Liver (tissue), 9 donors: ENCODE results near the gene COQ6. TPM values are rescaled to one million over a fixed set of nuclear protein-coding genes. Genes with fewer than 3 reads are reported as not detected.

Source experiments
- DNase-seq: peaks from one replicate; pipeline ENCODE4 v3.0.0-alpha.2; 2017; ENCODE audit warnings: low spot score
- H3K27ac ChIP-seq, 2 donors: one replicate each; pipeline ENCODE4 v1.7.0; 2013; ENCODE audit warnings: inconsistent platforms in 2 of 2, low read length in 2 of 2, control low read depth in 1 of 2, low read depth in 1 of 2, mild to moderate bottlenecking in 1 of 2
- H3K27me3 ChIP-seq, 4 donors: one replicate each; pipeline versions ENCODE4 v1.6.1 to v1.7.0; 2013; ENCODE audit warnings: low read length in 3 of 4, inconsistent platforms in 1 of 4, mild to moderate bottlenecking in 1 of 4, moderate library complexity in 1 of 4; ENCODE audit not compliant: control insufficient read depth in 4 of 4, insufficient read depth in 4 of 4
- H3K36me3 ChIP-seq, 4 donors: one replicate each; pipeline versions ENCODE4 v1.6.1 to v1.7.0; 2013; ENCODE audit warnings: low read length in 3 of 4, mild to moderate bottlenecking in 3 of 4, low read depth in 1 of 4, moderate library complexity in 1 of 4; ENCODE audit not compliant: control insufficient read depth in 4 of 4, insufficient read depth in 3 of 4
- H3K4me1 ChIP-seq, 4 donors: one replicate each; pipeline versions ENCODE4 v1.6.1 to v1.7.0; 2013; ENCODE audit warnings: low read length in 3 of 4, mild to moderate bottlenecking in 3 of 4, moderate library complexity in 1 of 4; ENCODE audit not compliant: control insufficient read depth in 4 of 4, insufficient read depth in 4 of 4
- H3K4me3 ChIP-seq, 3 donors: one replicate each; pipeline versions ENCODE4 v1.6.1 to v1.7.0; 2013; ENCODE audit warnings: low read length in 3 of 3, control low read depth in 1 of 3, low read depth in 1 of 3, mild to moderate bottlenecking in 1 of 3
- H3K9ac ChIP-seq, 2 donors: one replicate each; pipeline ENCODE4 v1.7.0; 2013; ENCODE audit warnings: low read length in 2 of 2, mild to moderate bottlenecking in 2 of 2, moderate library complexity in 2 of 2, control low read depth in 1 of 2, low read depth in 1 of 2
- H3K9me3 ChIP-seq, 4 donors: one replicate each; pipeline versions ENCODE4 v1.6.1 to v1.7.0; 2013; ENCODE audit warnings: low read length in 3 of 4; ENCODE audit not compliant: control insufficient read depth in 4 of 4
- ATF3 ChIP-seq: IDR thresholded peaks from 2 replicates; pipeline ENCODE4 v1.6.1; 2016; ENCODE audit warnings: antibody characterized with exemption
- CTCF ChIP-seq: fragments of 150-350 bp; IDR thresholded peaks from 2 replicates; pipeline ENCODE4 v1.5.1; 2017; ENCODE audit warnings: improper control_type of control experiment, low read depth, low read length; ENCODE audit not compliant: missing input control
- FOXA1 ChIP-seq: IDR thresholded peaks from 2 replicates; pipeline ENCODE4 v1.6.1; 2016; ENCODE audit warnings: antibody characterized with exemption
- GABPA ChIP-seq, 2 donors: IDR thresholded peaks in 1 of 2; conservative IDR thresholded peaks in 1 of 2; 2 replicates each; pipeline ENCODE4 v1.6.1; 2016; ENCODE audit warnings: antibody characterized with exemption in 2 of 2, mild to moderate bottlenecking in 1 of 2, moderate library complexity in 1 of 2
- HNF4A ChIP-seq, 2 donors: conservative IDR thresholded peaks; 2 replicates each; pipeline ENCODE4 v1.6.1; 2016; ENCODE audit warnings: antibody characterized with exemption in 2 of 2, mild to moderate bottlenecking in 2 of 2
- HNF4G ChIP-seq: IDR thresholded peaks from 2 replicates; pipeline ENCODE4 v1.6.1; 2016; ENCODE audit warnings: antibody characterized with exemption
- JUND ChIP-seq, 2 donors: IDR thresholded peaks; 2 replicates each; pipeline ENCODE4 v1.6.1; 2016; ENCODE audit warnings: antibody characterized with exemption in 2 of 2
- NR2F2 ChIP-seq: IDR thresholded peaks from 2 replicates; pipeline ENCODE4 v1.6.1; 2016; ENCODE audit warnings: antibody characterized with exemption
- RAD21 ChIP-seq, 2 donors: IDR thresholded peaks; 2 replicates each; pipeline ENCODE4 v1.6.1; 2016; ENCODE audit warnings: antibody characterized with exemption in 2 of 2, mild to moderate bottlenecking in 2 of 2
- RXRA ChIP-seq, 2 donors: IDR thresholded peaks; 2 replicates each; pipeline ENCODE4 v1.6.1; 2017 to 2018; ENCODE audit warnings: antibody characterized with exemption in 2 of 2, mild to moderate bottlenecking in 1 of 2
- TAF1 ChIP-seq: conservative IDR thresholded peaks from 2 replicates; pipeline ENCODE4 v1.6.1; 2016; ENCODE audit warnings: antibody characterized with exemption, mild to moderate bottlenecking
- YY1 ChIP-seq: IDR thresholded peaks from 2 replicates; pipeline ENCODE4 v1.6.1; 2016; ENCODE audit warnings: antibody characterized with exemption, mild to moderate bottlenecking
- ZBTB33 ChIP-seq: IDR thresholded peaks from 2 replicates; pipeline ENCODE4 v1.6.1; 2016; ENCODE audit warnings: antibody characterized with exemption
- WGBS: extraction: QIAGEN DNeasy Blood & Tissue Kit; methylation state at CpG from one replicate; pipeline ENCODE4 v1.1.7; 2013; 5-methylcytosine and 5-hydroxymethylcytosine counted together
- polyA plus RNA-seq, 2 donors: library from polyadenylated mRNA; stranded (reverse) in 1 of 2; unstranded in 1 of 2; fragments of 200-250 nt in 1 of 2; fragments of >200 nt in 1 of 2; fragmentation: Nextera tagmentation in 1 of 2; extraction: Ambion mirVana in 1 of 2; gene quantifications; one replicate each; pipeline versions ENCODE4 v1.2.1 to v1.2.3, GENCODE V29; 2013 to 2015
- total RNA-seq, 2 donors: library from RNA; depleted of rRNA; stranded (reverse); fragments of >200 nt; gene quantifications; one replicate each; pipeline ENCODE4 v1.2.3, GENCODE V29; 2014
- donor health status: healthy.
- donor health status: healthy.
- donor health status: healthy.
- donor health status: healthy.
- donor health status: healthy.

COQ6 gene
- total and polyA plus RNA-seq, 4 donors = 12.6 to 33.7 (median 18.5) TPM

- no peak for DNase-seq
- WGBS = 34% methylated on average over 4 of the region's 4 CpGs
- Histone ChIP-seq H3K27ac (no peak overlapping the region), H3K9ac (no peak overlapping the region), H3K36me3 (peaks cover 0 to 18% (median 8%) of the 10 kb centered on the region in 4 donors), H3K27me3 (no peaks in the 10 kb centered on the region), H3K4me1 (peaks cover 0 to 10% (median 3%) of the 10 kb centered on the region in 4 donors), H3K4me3 (no peak overlapping the region), H3K9me3 (no peaks in the 10 kb centered on the region)
- TF ChIP-seq RXRA (IDR thresholded peaks at IDR 0.05) (peak in 1 of 2 donors; percentile 23), GABPA (IDR thresholded peaks at IDR 0.05 in 1 of 2, conservative IDR thresholded peaks at IDR 0.05 in 1 of 2) (no peak), RAD21 (IDR thresholded peaks at IDR 0.05) (peak in 1 of 2 donors; percentile 8), HNF4A (conservative IDR thresholded peaks at IDR 0.05) (peak in 1 of 2 donors; percentile 37)
Observed at GRCh38 chr14:73943083-73943482, 7.0 kb upstream of the COQ6 start.

GRCh38 chr14:73944432-73945158 is 5.5 kb upstream of the COQ6 start:
- peaks cover 0 to 18% (median 7%) of the 10 kb centered on the region in 4 donors for H3K36me3 ChIP-seq
- DNase-seq = no peak
- H3K4me3 ChIP-seq = no peak overlapping the region

More at GRCh38 chr14:73944432-73945158, 5.5 kb upstream of the COQ6 start:
- Histone ChIP-seq H3K9me3 (no peaks in the 10 kb centered on the region), H3K9ac (no peak overlapping the region), H3K27me3 (no peaks in the 10 kb centered on the region), H3K4me1 (peaks cover 2 to 11% (median 5%) of the 10 kb centered on the region in 4 donors), H3K27ac (no peak overlapping the region)
- TF ChIP-seq CTCF (no peak), FOXA1 (no peak), ATF3 (no peak), YY1 (no peak), NR2F2 (no peak), ZBTB33 (no peak), RAD21 (IDR thresholded peaks at IDR 0.05) (no peak), JUND (IDR thresholded peaks at IDR 0.05) (no peak), HNF4G (no peak), TAF1 (no peak)
- WGBS = 87% methylated on average over 17 of the region's 17 CpGs
